Measurements from ENCODE around the gene KYNU.
A peak's percentile ranks its signal among the peaks of the same experiment; 100 is the strongest.

Gene KYNU

GRCh38 chr2:142849820-142850219 is 27.6 kb upstream of the KYNU start:
- TF ChIP-seq ZNF600 (tag by site-specific recombination; IDR thresholded peaks at IDR 0.05) (no peak), ZNF624 (tag by site-specific recombination; IDR thresholded peaks at IDR 0.05) (no peak), ZNF132 (tag by site-specific recombination; IDR thresholded peaks at IDR 0.05; ENCODE audit: borderline replicate concordance) (no peak), REST (tag by site-specific recombination; IDR thresholded peaks at IDR 0.05) (no peak)
- no peaks in the 10 kb centered on the region for H3K36me3 ChIP-seq (ENCODE audit: control insufficient read depth in 2 of 2, insufficient read depth in 1 of 2, low read length in 2 of 2)
- H3K4me1 ChIP-seq (ENCODE audit: control insufficient read depth, insufficient read depth, low read length): no peaks in the 10 kb centered on the region
- CTCF ChIA-PET: no interaction called here
- H3K4me3 ChIP-seq (ENCODE audit: low read depth, low read length): no peak overlapping the region
- no peak overlapping the region for H3K27ac ChIP-seq (ENCODE audit: extremely low read depth, low read depth, low read length)
- no peaks in the 10 kb centered on the region for H3K9me3 ChIP-seq (ENCODE audit: control insufficient read depth, insufficient read depth, low read depth, low read length)
- POLR2A ChIA-PET: no interaction called here

GRCh38 chr2:142853912-142854311 is 23.6 kb upstream of the KYNU start:
- H3K36me3 ChIP-seq (ENCODE audit: control insufficient read depth in 2 of 2, insufficient read depth in 1 of 2, low read length in 2 of 2): no peaks in the 10 kb centered on the region
- H3K9me3 ChIP-seq (ENCODE audit: control insufficient read depth, insufficient read depth, low read depth, low read length): no peaks in the 10 kb centered on the region
- no peak overlapping the region for H3K27ac ChIP-seq (ENCODE audit: extremely low read depth, low read depth, low read length)
- no peaks in the 10 kb centered on the region for H3K4me1 ChIP-seq (ENCODE audit: control insufficient read depth, insufficient read depth, low read length)
- TF ChIP-seq ZNF510 (tag by site-specific recombination; IDR thresholded peaks at IDR 0.05; ENCODE audit: insufficient replicate concordance) (no peak), ZNF394 (tag by site-specific recombination; IDR thresholded peaks at IDR 0.05; ENCODE audit: borderline replicate concordance) (no peak), ZBTB8A (tag by site-specific recombination; IDR thresholded peaks at IDR 0.05) (no peak)
- H3K4me3 ChIP-seq (ENCODE audit: low read depth, low read length): no peak overlapping the region
- ChIA-PET CTCF (interaction anchor here (0.6 kb wide), 1 partner anchor 94 kb away, joined by 3 read pairs; no protein-coding TSS in a partner anchor), POLR2A (no interaction called here)

- H3K4me1 ChIP-seq (ENCODE audit: control insufficient read depth, insufficient read depth, low read length): no peaks in the 10 kb centered on the region
- H3K9me3 ChIP-seq (ENCODE audit: control insufficient read depth, insufficient read depth, low read depth, low read length): no peaks in the 10 kb centered on the region
- TF ChIP-seq PRDM10 (tag by site-specific recombination; IDR thresholded peaks at IDR 0.05) (peak; percentile 17; the same call in 1 of the 2 replicates), ZNF76 (tag by site-specific recombination; IDR thresholded peaks at IDR 0.05; ENCODE audit: borderline replicate concordance, low read depth) (no peak), ZNF394 (tag by site-specific recombination; IDR thresholded peaks at IDR 0.05; ENCODE audit: borderline replicate concordance) (peak; percentile 41; the same call in 1 of the 2 replicates)
- H3K4me3 ChIP-seq (ENCODE audit: low read depth, low read length): no peak overlapping the region
- POLR2A ChIA-PET: no interaction called here
- H3K36me3 ChIP-seq (ENCODE audit: control insufficient read depth in 2 of 2, insufficient read depth in 1 of 2, low read length in 2 of 2): no peaks in the 10 kb centered on the region
- CTCF ChIA-PET: no interaction called here
- H3K27ac ChIP-seq (ENCODE audit: extremely low read depth, low read depth, low read length): no peak overlapping the region
These were observed 20.0 kb upstream of the KYNU start for GRCh38 chr2:142857256-142858164.

All from HEK293 (cell line).